GM21381 (cell line): ENCODE measurements around the gene SFSWAP.
"Not testable (repeated sequence)": the region's sequence is repeated elsewhere in the genome, so short reads cannot be mapped to it uniquely, and the experiment has no call there.

Experiments
- ATAC-seq: cut with Tn5 transposase; IDR thresholded peaks from one replicate; pipeline ENCODE4 v1.9.1; 2021; ENCODE audit warnings: mild to moderate bottlenecking, moderate library complexity; ENCODE audit not compliant: unreplicated experiment

SFSWAP gene

DNA sequence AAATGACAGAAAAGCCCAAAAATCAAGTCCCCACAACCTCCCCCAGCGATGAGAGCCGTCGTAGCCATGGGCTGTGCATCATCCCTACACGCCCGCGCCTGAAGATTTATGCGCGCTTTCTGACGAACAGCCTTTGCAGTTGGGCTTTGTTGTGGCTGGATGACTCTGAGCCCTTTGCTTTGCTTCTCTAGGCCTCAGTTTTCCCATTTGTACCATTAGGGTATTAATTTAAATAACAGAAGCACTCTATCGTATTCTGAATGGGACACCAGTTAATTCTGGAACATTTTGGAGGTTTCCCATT, 24.2 kb downstream of the SFSWAP start:
- ATAC-seq = no peak

- no peak for ATAC-seq
Observed at GRCh38 chr12:131735476-131736445, 24.9 kb downstream of the SFSWAP start.

DNA sequence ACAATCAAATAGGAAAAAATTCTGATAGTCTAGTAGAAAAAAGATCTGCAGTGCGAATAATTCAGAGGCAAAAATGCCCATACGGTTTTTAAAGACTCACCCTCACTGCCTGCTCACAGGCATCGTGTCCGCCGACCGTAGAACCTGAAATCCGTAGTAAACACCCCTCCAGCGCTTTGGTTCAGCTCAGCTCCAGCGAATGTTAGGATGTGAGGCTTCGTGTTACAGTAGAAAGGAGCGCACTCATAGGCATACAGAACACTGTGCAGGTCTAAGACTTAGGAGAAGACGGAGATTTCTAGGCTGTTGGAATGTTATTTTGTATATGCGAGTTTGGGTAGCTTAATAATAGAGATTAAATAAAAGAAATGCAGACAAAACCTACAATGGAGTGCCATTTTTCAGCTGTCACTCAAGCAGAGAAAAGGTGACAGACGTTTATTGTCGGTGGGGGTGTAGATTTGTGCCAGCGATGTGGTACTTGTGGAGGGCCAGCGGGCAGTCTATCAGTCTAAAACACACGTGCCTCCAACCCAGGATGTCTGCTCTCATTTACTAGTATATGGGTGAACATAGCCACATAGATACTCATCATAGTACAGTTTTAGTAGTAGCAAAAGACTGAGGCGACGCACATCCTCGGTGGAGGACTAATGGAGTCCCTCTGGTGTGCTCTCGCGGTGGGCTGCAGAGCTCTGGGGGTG, 25.7 kb downstream of the SFSWAP start:
- ATAC-seq = no peak

DNA sequence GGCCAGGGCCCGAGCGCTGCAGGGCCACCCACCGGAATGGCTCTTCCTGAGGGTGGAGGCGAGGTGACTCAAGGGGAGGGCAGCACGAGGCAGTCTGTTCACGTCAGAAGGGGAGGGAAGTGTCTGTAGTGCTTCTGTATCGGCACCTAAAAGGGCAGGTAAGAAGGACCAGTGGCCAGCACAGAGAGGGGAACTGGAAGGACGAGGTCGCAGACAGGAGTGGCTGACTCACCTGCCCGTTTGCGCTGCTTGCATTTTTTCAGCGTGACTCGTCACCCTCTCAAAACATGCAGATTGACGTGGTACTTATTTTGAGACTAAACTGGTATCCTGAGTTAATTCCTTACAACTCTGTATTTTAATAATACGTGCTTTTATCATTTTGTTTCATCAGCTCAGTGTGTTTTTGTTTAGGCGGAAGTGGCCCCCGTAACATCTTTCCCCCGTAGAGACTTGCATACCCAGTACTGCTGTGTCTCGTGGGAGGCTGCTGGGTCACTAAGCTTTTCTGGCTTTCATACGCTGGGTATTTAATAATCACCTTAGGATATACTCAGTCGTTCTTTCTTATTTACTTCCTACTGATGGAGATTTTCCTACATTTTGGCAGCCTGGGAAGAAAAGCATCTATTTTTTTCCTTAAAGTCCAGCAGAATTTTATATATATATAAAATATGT, 26.4 kb downstream of the SFSWAP start:
- ATAC-seq = no peak

DNA sequence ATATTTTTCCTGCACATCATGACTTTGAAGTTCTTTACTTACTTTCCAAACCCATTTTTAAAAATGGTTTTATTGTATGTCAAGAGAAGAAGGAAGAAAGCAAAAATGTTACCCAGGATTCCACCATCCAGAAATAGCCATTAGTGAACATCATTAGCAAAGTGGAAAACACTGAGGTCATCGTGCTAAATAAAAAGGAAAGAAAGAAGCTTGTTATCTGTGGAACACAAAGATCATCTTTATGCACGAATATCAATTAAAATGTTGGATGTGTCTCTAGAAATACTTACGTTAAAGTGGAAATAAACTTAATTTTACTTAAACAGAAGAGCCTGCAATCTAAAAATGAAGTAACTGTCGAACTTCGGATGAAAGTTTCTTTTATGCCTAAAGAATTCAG, 27.3 kb downstream of the SFSWAP start:
- ATAC-seq = no peak

GRCh38 chr12:131740626-131741025, 29.7 kb downstream of the SFSWAP start:
- ATAC-seq = no peak

DNA sequence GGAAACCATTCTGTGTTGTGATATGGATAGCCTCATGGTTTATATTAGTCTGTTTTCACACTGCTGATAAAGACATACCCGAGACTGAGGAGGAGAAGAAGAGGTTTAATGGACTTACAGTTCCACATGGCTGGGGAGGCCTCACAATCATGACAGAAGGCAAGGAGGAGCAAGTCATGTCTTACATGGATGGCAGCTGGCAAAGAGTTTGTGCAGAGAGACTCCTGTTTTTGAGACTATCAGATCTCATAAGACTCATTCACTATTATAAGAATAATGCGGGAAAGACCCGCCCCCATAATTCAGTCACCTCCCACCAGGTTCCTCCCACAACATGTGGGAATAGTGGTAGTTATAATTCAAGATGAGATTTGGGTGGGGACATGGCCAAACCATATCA, 31.9 kb downstream of the SFSWAP start:
- ATAC-seq = not testable (repeated sequence)

- not testable (repeated sequence) for ATAC-seq
Observed at GRCh38 chr12:131743410-131743809, 32.5 kb downstream of the SFSWAP start.

- not testable (repeated sequence) for ATAC-seq
Observed at GRCh38 chr12:131743880-131744279, 33.0 kb downstream of the SFSWAP start.

GRCh38 chr12:131744675-131745074, 33.8 kb downstream of the SFSWAP start:
- ATAC-seq = not testable (repeated sequence)

GRCh38 chr12:131745706-131746105, 34.8 kb downstream of the SFSWAP start:
- no peak for ATAC-seq

DNA sequence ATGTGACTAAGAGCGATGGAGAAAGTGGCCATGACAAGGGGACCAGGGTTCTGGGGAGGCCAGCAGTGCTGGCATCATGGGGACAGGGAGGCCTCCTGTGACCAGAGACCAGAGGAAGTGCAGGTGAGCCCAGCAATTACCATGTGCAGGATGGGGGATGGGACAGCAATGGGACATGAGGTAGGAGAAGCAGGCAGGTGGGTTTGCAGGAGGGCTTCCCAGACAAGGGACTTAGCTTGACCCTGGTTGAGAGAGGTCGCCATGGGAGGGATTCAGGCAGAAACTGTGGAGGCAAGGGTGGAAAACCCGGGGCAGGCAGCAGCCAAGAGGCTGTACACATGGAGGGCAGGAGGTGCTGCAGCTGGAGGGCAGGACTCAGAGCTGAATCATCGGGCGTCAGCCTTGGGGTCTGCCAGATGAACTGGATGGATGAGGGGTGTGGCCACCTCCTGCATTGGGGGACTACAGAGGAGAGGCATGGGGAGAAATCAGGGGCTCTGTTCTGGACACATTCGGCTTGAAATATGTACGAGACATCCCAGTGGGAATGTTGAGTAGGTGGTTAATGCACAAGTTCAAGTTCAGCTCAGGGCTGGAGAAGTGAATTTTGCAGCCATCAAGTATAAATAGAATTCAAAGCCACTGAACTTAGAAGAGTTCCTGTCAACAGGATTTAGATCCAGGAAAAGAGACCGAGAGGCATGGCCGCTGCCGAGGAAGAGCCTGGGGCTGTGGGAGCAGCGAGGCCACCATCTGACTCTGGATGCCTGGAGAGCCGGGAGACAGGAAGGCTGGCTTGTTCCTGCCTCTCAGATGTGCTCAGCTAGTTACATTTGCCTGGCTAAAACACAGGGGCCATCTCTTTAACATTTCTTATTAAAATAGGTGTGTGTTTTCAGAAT, 36.6 kb downstream of the SFSWAP start:
- ATAC-seq = no peak

DNA sequence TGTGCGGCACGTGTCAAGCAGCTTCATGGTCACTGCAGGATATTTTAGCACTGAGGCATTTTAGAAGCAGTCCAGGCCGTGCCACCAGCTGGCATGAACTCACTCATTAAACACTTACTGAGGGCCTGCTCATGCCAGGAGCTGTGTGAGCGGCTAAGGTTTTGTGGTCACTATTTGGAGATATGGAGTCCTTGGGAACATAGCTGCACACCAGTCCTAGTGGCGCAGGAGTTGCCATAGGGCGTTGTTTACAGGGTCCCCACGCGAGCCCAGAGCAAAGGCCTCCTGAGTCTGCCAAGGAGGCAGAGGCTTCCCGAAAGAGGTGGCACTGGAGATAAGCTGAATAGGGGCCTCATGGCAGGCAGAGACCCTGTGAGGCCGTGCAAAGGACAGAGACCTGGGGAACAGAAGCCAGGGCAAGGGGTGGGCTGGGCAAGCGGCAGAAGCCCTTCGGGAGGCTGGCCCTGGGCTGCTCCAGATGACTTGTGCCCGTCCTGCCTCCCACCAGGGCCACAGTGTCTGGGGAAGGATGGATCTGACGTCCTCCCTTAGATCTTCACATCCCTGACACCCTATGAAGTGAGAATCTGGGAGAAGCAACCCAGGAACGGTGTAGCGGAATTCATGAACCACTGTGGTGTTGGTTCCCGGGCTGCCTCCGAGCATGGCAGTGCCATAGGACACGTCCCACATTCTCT, 38.9 kb downstream of the SFSWAP start:
- no peak for ATAC-seq

- no peak for ATAC-seq
Observed at GRCh38 chr12:131751335-131751734, 40.4 kb downstream of the SFSWAP start.

GRCh38 chr12:131752451-131752850, 41.6 kb downstream of the SFSWAP start:
- ATAC-seq = no peak

DNA sequence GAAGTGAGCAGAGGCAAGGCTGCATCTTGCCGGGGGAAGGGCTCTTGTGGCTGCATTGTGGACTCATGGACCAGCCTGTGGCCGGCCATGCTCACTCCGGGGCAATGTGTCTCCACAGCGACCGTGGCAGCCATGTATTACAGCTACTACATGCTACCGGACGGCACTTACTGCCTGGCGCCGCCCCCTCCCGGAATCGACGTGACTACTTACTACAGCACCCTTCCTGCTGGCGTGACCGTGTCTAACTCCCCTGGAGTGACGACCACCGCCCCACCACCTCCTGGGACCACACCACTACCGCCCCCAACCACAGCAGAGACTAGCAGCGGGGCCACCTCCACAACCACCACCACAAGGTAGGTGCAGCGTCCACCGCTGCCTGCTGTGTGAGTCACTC, 42.1 kb downstream of the SFSWAP start:
- no peak for ATAC-seq

DNA sequence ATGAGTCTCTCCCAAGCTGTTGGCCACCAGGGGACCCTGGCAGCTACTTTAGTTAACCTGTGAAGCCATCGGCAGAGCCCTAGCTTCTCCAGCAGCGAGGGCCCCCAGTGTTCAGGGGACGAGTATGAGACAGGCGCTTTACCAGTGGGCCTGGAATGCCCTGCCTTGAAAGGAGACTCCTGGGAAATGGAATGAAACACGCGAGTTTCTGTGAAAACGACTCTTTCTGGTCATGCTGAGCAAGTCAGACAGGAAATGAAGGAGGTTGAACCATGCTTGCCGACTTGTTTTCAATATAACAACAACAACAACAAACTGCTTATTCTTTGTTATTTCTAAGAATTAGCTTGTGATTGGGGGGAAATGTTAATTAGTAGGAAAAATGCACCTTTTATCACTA, 42.9 kb downstream of the SFSWAP start:
- no peak for ATAC-seq

DNA sequence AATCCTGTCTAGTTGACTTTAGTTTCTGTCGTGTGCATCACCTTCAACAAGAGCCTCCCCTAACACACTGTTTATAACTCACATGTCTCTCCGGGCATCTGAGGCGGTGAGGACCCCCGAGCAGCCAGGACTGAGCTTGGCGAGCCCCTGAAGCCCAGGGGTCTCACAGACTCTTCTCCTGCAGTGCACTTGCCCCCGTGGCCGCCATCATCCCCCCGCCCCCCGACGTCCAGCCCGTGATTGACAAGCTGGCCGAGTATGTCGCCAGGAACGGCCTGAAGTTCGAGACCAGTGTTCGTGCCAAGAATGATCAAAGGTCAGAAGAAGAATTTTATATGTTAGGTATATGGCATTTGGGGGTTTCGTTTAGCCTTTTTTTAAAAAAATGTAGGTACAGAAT, 43.3 kb downstream of the SFSWAP start:
- no peak for ATAC-seq

DNA sequence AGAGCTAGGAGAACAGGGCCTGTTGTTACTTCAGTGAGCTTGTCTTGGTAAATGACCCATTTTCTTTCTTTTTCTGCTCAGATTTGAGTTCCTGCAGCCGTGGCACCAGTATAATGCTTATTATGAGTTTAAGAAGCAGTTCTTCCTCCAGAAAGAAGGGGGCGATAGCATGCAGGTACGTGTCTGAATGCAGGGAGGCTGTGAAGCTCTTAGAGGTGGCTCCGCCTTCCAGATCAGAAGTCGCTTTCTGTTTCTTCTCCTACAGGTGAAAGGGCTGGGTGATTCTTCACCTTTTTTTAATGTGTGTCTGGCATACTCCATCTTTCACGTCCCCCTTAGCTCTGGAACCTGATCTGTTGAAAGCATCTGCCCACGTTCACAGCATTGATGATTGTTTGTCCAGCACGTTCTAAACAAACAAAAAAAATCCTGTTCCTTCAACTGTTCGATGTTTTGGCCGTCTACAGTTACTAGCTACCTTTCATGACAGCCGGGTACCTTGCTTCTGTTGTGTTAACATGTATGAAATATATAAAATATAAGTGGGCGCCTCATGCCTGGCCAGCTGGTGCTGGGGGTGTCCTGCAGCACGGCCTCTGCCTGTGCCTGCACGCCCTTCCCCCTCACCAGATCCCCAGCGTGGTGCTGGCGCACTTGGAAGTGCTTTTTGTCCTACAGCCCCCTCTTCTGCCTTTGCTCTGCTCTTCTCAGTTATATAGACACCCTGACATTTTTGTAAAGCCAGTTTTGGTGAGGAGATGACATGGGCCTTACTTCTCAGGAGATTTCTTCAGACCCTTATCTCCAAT, 44.6 kb downstream of the SFSWAP start:
- ATAC-seq = peak; percentile 55
